Colonic mucosa (tissue), 4 donors: Measurements from ENCODE around the gene USP12. TPM values are rescaled to one million over a fixed set of nuclear protein-coding genes. Genes with fewer than 3 reads are reported as not detected.

Source experiments
- DNase-seq: peaks from one replicate; pipeline ENCODE4 v3.0.0-alpha.2; 2020
- H3K27ac ChIP-seq: fragments of 200-600 bp; one replicate; pipeline ENCODE4 v1.8.0; 2021
- H3K27me3 ChIP-seq: fragments of 200-600 bp; one replicate; pipeline ENCODE4 v1.8.0; 2021
- H3K36me3 ChIP-seq: fragments of 200-600 bp; one replicate; pipeline ENCODE4 v1.8.0; 2021
- H3K4me1 ChIP-seq: fragments of 200-600 bp; one replicate; pipeline ENCODE4 v1.8.0; 2021; ENCODE audit warnings: mild to moderate bottlenecking
- H3K4me3 ChIP-seq: fragments of 200-600 bp; one replicate; pipeline ENCODE4 v1.8.0; 2021
- H3K9ac ChIP-seq, 2 donors: one replicate each; pipeline ENCODE4 v1.7.0; 2013; ENCODE audit warnings: control low read depth in 2 of 2, low read depth in 2 of 2, low read length in 2 of 2
- H3K9me3 ChIP-seq: fragments of 200-600 bp; one replicate; pipeline ENCODE4 v1.8.0; 2021
- CTCF ChIP-seq: fragments of 200-600 bp; IDR thresholded peaks from one replicate; pipeline ENCODE4 v1.8.0; 2022; ENCODE audit warnings: antibody characterized with exemption, mild to moderate bottlenecking
- intact Hi-C: fragments of 100-400 bp; cut with DNase I; formaldehyde crosslinking; loops from one replicate; pipeline ENCODE4 v1.14.1; 2022
- total RNA-seq, 2 donors: library from RNA; stranded (reverse); fragmentation: NEBNext Ultra II Directional in 1 of 2; extraction: Animal tissue kit (Norgen Biotek cat#: 25700) in 1 of 2; gene quantifications; one replicate each; pipeline ENCODE4 v1.2.1, GENCODE V29; 2021
- donor health status: healthy.
- donor health status: DM: no; HTN: no; CAD: no.
- donor health status: DM: no; HTN: no; CAD: no.

USP12 gene
- total RNA-seq, 2 donors from 2014 or later, result 28.0 to 48.0 TPM

GRCh38 chr13:27038323-27038722 is 133.3 kb downstream of the USP12 start:
- no peaks in the 10 kb centered on the region for H3K27me3 ChIP-seq
- DNase-seq, result no peak
- H3K4me1 ChIP-seq, result no peaks in the 10 kb centered on the region
- intact Hi-C loops, result no loop called here
- H3K9me3 ChIP-seq, result no peaks in the 10 kb centered on the region
- H3K9ac ChIP-seq, result no peak overlapping the region
- no peak overlapping the region for H3K27ac ChIP-seq
- H3K36me3 ChIP-seq, result no peaks in the 10 kb centered on the region
- TF ChIP-seq CTCF, result no peak
- H3K4me3 ChIP-seq, result no peak overlapping the region

- Histone ChIP-seq H3K4me1 (no peaks in the 10 kb centered on the region), H3K36me3 (no peaks in the 10 kb centered on the region), H3K27ac (no peak overlapping the region), H3K9ac (no peak overlapping the region), H3K9me3 (no peaks in the 10 kb centered on the region), H3K27me3 (no peaks in the 10 kb centered on the region), H3K4me3 (no peak overlapping the region)
- TF ChIP-seq CTCF, result no peak
- intact Hi-C loops, result no loop called here
- DNase-seq, result no peak
Observed at GRCh38 chr13:27037571-27037970, 134.0 kb downstream of the USP12 start.

GRCh38 chr13:27037171-27037570 is 134.4 kb downstream of the USP12 start:
- no peak overlapping the region for H3K27ac ChIP-seq
- H3K4me3 ChIP-seq, result no peak overlapping the region
- no peak for TF ChIP-seq CTCF
- no peaks in the 10 kb centered on the region for H3K9me3 ChIP-seq
- H3K36me3 ChIP-seq, result no peaks in the 10 kb centered on the region
- DNase-seq, result no peak
- H3K27me3 ChIP-seq, result no peaks in the 10 kb centered on the region
- H3K9ac ChIP-seq, result no peak overlapping the region
- intact Hi-C loops, result no loop called here
- H3K4me1 ChIP-seq, result no peaks in the 10 kb centered on the region

GRCh38 chr13:27036236-27036981 is 135.2 kb downstream of the USP12 start:
- no peaks in the 10 kb centered on the region for H3K9me3 ChIP-seq
- intact Hi-C loops, result no loop called here
- TF ChIP-seq CTCF, result no peak
- no peak overlapping the region for H3K9ac ChIP-seq
- H3K27ac ChIP-seq, result no peak overlapping the region
- no peaks in the 10 kb centered on the region for H3K36me3 ChIP-seq
- no peak for DNase-seq
- H3K27me3 ChIP-seq, result no peaks in the 10 kb centered on the region
- no peaks in the 10 kb centered on the region for H3K4me1 ChIP-seq
- no peak overlapping the region for H3K4me3 ChIP-seq

- no peak for DNase-seq
- Histone ChIP-seq H3K36me3 (no peaks in the 10 kb centered on the region), H3K4me3 (no peak overlapping the region), H3K9ac (no peak overlapping the region), H3K4me1 (no peaks in the 10 kb centered on the region), H3K27ac (no peak overlapping the region), H3K9me3 (no peaks in the 10 kb centered on the region), H3K27me3 (no peaks in the 10 kb centered on the region)
- intact Hi-C loops, result no loop called here
- TF ChIP-seq CTCF, result no peak
Observed at GRCh38 chr13:27035892-27036235, 135.7 kb downstream of the USP12 start.
